ENCODE results near the gene VANGL2. TPM values are rescaled to one million over a fixed set of nuclear protein-coding genes. Genes with fewer than 3 reads are reported as not detected.

The VANGL2 gene
- polyA plus RNA-seq, result not detected in 2 replicates

DNA sequence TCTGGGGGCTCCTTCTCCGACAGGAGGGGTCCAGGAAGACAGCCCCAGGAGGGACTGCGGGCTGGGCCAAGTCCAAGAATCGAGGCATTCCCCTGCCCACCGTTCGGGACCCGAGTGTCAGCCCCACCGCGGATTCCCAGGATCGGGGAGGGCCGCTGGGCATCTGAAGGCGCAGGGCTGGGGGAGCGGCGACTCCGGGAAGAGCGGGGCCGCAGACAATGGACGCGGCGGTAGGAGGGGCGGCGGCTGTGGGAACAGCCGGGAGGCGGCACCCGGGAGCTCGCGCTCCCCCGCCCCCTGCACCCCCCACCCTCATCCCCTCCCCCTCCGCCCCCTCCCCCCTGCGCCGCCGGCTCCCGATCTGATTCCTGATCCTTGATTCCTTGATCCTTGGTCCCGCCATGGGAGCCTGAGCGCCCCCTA, at the start of gene VANGL2:
TSS of gene VANGL2 (plus strand) at position 342 of the 423 bp plus-strand sequence. CDS start 15,274 bp downstream, outside the sequence.

DNA sequence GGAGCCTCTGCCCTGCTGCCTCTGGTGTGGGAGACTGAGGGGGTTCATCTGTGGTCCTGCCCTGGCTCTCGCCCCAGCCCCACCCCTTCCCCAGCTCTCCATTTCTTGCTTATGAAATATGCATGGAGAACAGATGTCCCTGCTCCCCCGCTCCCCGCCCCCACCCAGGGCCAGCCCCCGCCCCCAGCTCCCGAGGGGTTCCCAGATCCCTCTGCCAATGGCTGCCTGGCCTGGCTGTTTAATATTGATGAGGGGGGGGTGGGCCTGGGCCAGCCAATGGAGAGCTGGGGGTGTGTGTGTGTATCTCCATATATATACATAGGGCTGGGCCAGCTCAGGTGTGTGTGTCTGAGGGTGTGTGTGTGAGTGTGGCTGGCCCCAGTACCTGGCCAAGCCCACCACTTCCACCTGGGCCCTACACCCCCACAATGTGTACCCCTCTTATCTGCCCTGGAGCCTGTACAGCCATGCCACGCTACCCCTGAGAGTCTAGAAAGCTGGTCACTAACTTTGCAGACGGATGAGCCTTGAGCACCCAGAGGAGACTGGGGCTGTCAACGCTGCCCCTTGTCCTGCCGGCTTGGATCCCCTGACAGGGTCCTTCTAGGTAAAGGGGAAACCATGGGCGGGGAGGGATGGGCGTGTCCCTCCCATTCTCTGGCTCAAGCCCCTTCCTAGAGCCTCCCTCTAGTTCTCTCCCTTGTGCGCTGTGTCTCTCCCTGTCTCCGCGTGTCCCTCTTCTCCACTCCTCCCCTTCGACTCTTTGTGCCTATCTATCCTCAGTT, 33.4 kb upstream of the VANGL2 start, which contains the start of gene NHLH1:
TSS of gene NHLH1 (plus strand) at position 341 of the 785 bp plus-strand sequence. CDS start 3,661 bp downstream, outside the sequence.

Other genes starting within 250 kb of the VANGL2 start
- not detected in 2 replicates for gene ATP1A4, start 249.0 kb upstream of the VANGL2 start, polyA plus RNA-seq
- 3.3 and 18.4 TPM in 2 replicates for gene CASQ1, start 210.0 kb upstream of the VANGL2 start, polyA plus RNA-seq
- gene PEA15, start 195.2 kb upstream of the VANGL2 start, polyA plus RNA-seq, result 95.5 and 102 TPM in 2 replicates
- 39.7 and 44.8 TPM in 2 replicates for gene DCAF8, start 138.0 kb upstream of the VANGL2 start, polyA plus RNA-seq
- 19.3 and 21.9 TPM in 2 replicates for gene PEX19, start 115.4 kb upstream of the VANGL2 start, polyA plus RNA-seq
- gene COPA, start 57.3 kb upstream of the VANGL2 start, polyA plus RNA-seq, result 54.6 and 87.0 TPM in 2 replicates
- gene NCSTN, start 57.2 kb upstream of the VANGL2 start, polyA plus RNA-seq, result 45.3 and 55.4 TPM in 2 replicates
- 1.7 and 4.6 TPM in 2 replicates for gene NHLH1, start 33.5 kb upstream of the VANGL2 start, polyA plus RNA-seq
- not detected in 2 replicates for gene SLAMF6, start 122.7 kb downstream of the VANGL2 start, polyA plus RNA-seq
- not detected in 2 replicates for gene CD84, start 178.9 kb downstream of the VANGL2 start, polyA plus RNA-seq
- gene SLAMF1, start 246.5 kb downstream of the VANGL2 start, polyA plus RNA-seq, result not detected in 2 replicates